ENCODE measurements around the gene ZNF439. TPM values are rescaled to one million over a fixed set of nuclear protein-coding genes. Genes with fewer than 3 reads are reported as not detected.
"Not testable (repeated sequence)": the region's sequence is repeated elsewhere in the genome, so short reads cannot be mapped to it uniquely, and the experiment has no call there.

Gene ZNF439
- total RNA-seq, 6 donors from 2014 or later = 6.8 to 27.2 (median 11.9) TPM

- H3K27me3 ChIP-seq = no peaks in the 10 kb centered on the region
- TF ChIP-seq POLR2A (IDR thresholded peaks at IDR 0.05) (no peak), CTCF (IDR thresholded peaks at IDR 0.05) (no peak), EP300 (IDR thresholded peaks at IDR 0.05) (no peak), POLR2AphosphoS5 (IDR thresholded peaks at IDR 0.05) (no peak)
- no peak for DNase-seq
- no peak overlapping the region for H3K27ac ChIP-seq
- no peak for ATAC-seq (ENCODE audit: low FRiP score in 2 of 2)
- H3K9me3 ChIP-seq = peaks cover 0 to 28% (median 20%) of the 10 kb centered on the region in 4 donors
- no peak overlapping the region for H3K4me3 ChIP-seq
- H3K36me3 ChIP-seq = peaks cover 0 to 6% (median 0%) of the 10 kb centered on the region in 4 donors
- 96% methylated on average over 7 of the region's 7 CpGs for WGBS, 2 donors
- peaks cover 0 to 7% (median 0%) of the 10 kb centered on the region in 4 donors for H3K4me1 ChIP-seq
These were observed 12.2 kb downstream of the ZNF439 start for GRCh38 chr19:11860721-11861120.

- Histone ChIP-seq H3K27ac (no peak overlapping the region), H3K9me3 (peaks cover 0 to 34% (median 24%) of the 10 kb centered on the region in 4 donors), H3K36me3 (peaks cover 2 to 10% (median 3%) of the 10 kb centered on the region in 4 donors), H3K4me1 (peaks cover 0 to 4% (median 0%) of the 10 kb centered on the region in 4 donors), H3K4me3 (no peak overlapping the region), H3K27me3 (no peaks in the 10 kb centered on the region)
- no peak for TF ChIP-seq POLR2AphosphoS5 (IDR thresholded peaks at IDR 0.05)
- TF ChIP-seq CTCF (IDR thresholded peaks at IDR 0.05) = no peak
- no peak for TF ChIP-seq EP300 (IDR thresholded peaks at IDR 0.05)
- no peak for TF ChIP-seq POLR2A (IDR thresholded peaks at IDR 0.05)
- ATAC-seq (ENCODE audit: low FRiP score in 2 of 2) (no peak), DNase-seq (no peak)
- WGBS, 2 donors = 86 to 100% methylated on average over 2 of the region's 2 CpGs
These were observed 12.8 kb downstream of the ZNF439 start for GRCh38 chr19:11861301-11861700.

- H3K27ac ChIP-seq; H3K4me1 ChIP-seq; ATAC-seq (ENCODE audit: low FRiP score in 2 of 2); DNase-seq; H3K4me3 ChIP-seq; H3K27me3 ChIP-seq: not testable (repeated sequence)
- WGBS, 2 donors = 96 to 97% methylated on average over 4 of the region's 4 CpGs
- Histone ChIP-seq H3K9me3 (peaks cover 33 to 81% (median 65%) of the 10 kb centered on the region in 4 donors), H3K36me3 (peaks cover 20 to 38% (median 29%) of the 10 kb centered on the region in 4 donors)
These were observed 19.2 kb downstream of the ZNF439 start for GRCh38 chr19:11867766-11868165.

GRCh38 chr19:11868188-11868587 is 19.7 kb downstream of the ZNF439 start:
- Histone ChIP-seq H3K27ac (no peak overlapping the region), H3K36me3 (peaks cover 20 to 36% (median 29%) of the 10 kb centered on the region in 4 donors), H3K4me3 (no peak overlapping the region), H3K9me3 (peaks cover 33 to 79% (median 63%) of the 10 kb centered on the region in 4 donors), H3K4me1 (no peaks in the 10 kb centered on the region), H3K27me3 (no peaks in the 10 kb centered on the region)
- DNase-seq (no peak), ATAC-seq (ENCODE audit: low FRiP score in 2 of 2) (no peak)
- WGBS, 2 donors = 92 to 96% methylated on average over 8 of the region's 8 CpGs
- no peak for TF ChIP-seq POLR2AphosphoS5 (IDR thresholded peaks at IDR 0.05)
- no peak for TF ChIP-seq EP300 (IDR thresholded peaks at IDR 0.05)
- TF ChIP-seq CTCF (IDR thresholded peaks at IDR 0.05) = no peak
- no peak for TF ChIP-seq POLR2A (IDR thresholded peaks at IDR 0.05)

GRCh38 chr19:11872624-11873023 is 24.1 kb downstream of the ZNF439 start:
- Histone ChIP-seq H3K27me3 (no peaks in the 10 kb centered on the region), H3K36me3 (peaks cover 6 to 16% (median 13%) of the 10 kb centered on the region in 4 donors), H3K4me3 (no peak overlapping the region), H3K9me3 (peaks cover 24 to 38% (median 33%) of the 10 kb centered on the region in 4 donors), H3K27ac (no peak overlapping the region), H3K4me1 (no peaks in the 10 kb centered on the region)
- no peak for TF ChIP-seq EP300 (IDR thresholded peaks at IDR 0.05)
- no peak for TF ChIP-seq POLR2AphosphoS5 (IDR thresholded peaks at IDR 0.05)
- TF ChIP-seq CTCF (IDR thresholded peaks at IDR 0.05) = no peak
- no peak for TF ChIP-seq POLR2A (IDR thresholded peaks at IDR 0.05)
- ATAC-seq (ENCODE audit: low FRiP score in 2 of 2) (no peak), DNase-seq (no peak)
- 91 to 94% methylated on average over 9 of the region's 9 CpGs for WGBS, 2 donors

All from upper lobe of left lung (tissue), 6 donors.